ENCODE results near the gene INTS4.
A peak's percentile ranks its signal among the peaks of the same experiment; 100 is the strongest.
"Not testable (repeated sequence)": the region's sequence is repeated elsewhere in the genome, so short reads cannot be mapped to it uniquely, and the experiment has no call there.

The INTS4 gene

GRCh38 chr11:77943296-77943695 is 51.2 kb downstream of the INTS4 start:
- DNase-seq = not testable (repeated sequence)

GRCh38 chr11:77942465-77942864 is 52.0 kb downstream of the INTS4 start:
- not testable (repeated sequence) for DNase-seq

GRCh38 chr11:77933596-77933995 is 60.9 kb downstream of the INTS4 start:
- not testable (repeated sequence) for DNase-seq

GRCh38 chr11:77930334-77931208 is 63.9 kb downstream of the INTS4 start:
- DNase-seq = not testable (repeated sequence)

- not testable (repeated sequence) for DNase-seq
Observed at GRCh38 chr11:77917713-77918112, 76.8 kb downstream of the INTS4 start.

- DNase-seq = peak; percentile 84 to 92
Observed at GRCh38 chr11:77914307-77914791, 80.1 kb downstream of the INTS4 start.

- peak; percentile 54 to 56 for DNase-seq
Observed at GRCh38 chr11:77913608-77914306, 80.7 kb downstream of the INTS4 start.

GRCh38 chr11:77910828-77911227 is 83.6 kb downstream of the INTS4 start:
- not testable (repeated sequence) for DNase-seq

GRCh38 chr11:77909277-77909676 is 85.2 kb downstream of the INTS4 start:
- no peak for DNase-seq

GRCh38 chr11:77908835-77909234 is 85.6 kb downstream of the INTS4 start:
- DNase-seq = no peak

- DNase-seq = not testable (repeated sequence)
Observed at GRCh38 chr11:77894949-77895348, 99.5 kb downstream of the INTS4 start.

GRCh38 chr11:77891703-77892102 is 102.8 kb downstream of the INTS4 start:
- DNase-seq = not testable (repeated sequence)

- not testable (repeated sequence) for DNase-seq
Observed at GRCh38 chr11:77891256-77891655, 103.2 kb downstream of the INTS4 start.

GRCh38 chr11:77890619-77891056 is 103.8 kb downstream of the INTS4 start:
- peak; percentile 32 to 37 for DNase-seq

- not testable (repeated sequence) for DNase-seq
Observed at GRCh38 chr11:77890100-77890614, 104.3 kb downstream of the INTS4 start.

GRCh38 chr11:77889045-77889444 is 105.4 kb downstream of the INTS4 start:
- not testable (repeated sequence) for DNase-seq

- no peak for DNase-seq
Observed at GRCh38 chr11:77886401-77886800, 108.1 kb downstream of the INTS4 start.

- DNase-seq = no peak
Observed at GRCh38 chr11:77884829-77885190, 109.7 kb downstream of the INTS4 start.

- DNase-seq = no peak
Observed at GRCh38 chr11:77884186-77884828, 110.2 kb downstream of the INTS4 start.

- DNase-seq = no peak
Observed at GRCh38 chr11:77883775-77884174, 110.7 kb downstream of the INTS4 start.

- no peak for DNase-seq
Observed at GRCh38 chr11:77882396-77882795, 112.1 kb downstream of the INTS4 start.

GRCh38 chr11:77879218-77879617 is 115.2 kb downstream of the INTS4 start:
- no peak for DNase-seq

- not testable (repeated sequence) for DNase-seq
Observed at GRCh38 chr11:77878247-77878646, 116.2 kb downstream of the INTS4 start.
